ENCODE data around the gene RBP5.

- TF ChIP-seq POLR2A (IDR thresholded peaks at IDR 0.05), result no peak
- no peak for TF ChIP-seq CTCF (IDR thresholded peaks at IDR 0.05)
Observed at GRCh38 chr12:7123806-7124522, 4.7 kb downstream of the RBP5 start.

Measured in adrenal gland (tissue), 5 donors.